Keratinocyte (primary cell): Measurements from ENCODE around the gene SHROOM3. TPM values are rescaled to one million over a fixed set of nuclear protein-coding genes. Genes with fewer than 3 reads are reported as not detected.
A peak's percentile ranks its signal among the peaks of the same experiment; 100 is the strongest.

Experiments used
- DNase-seq: peaks from one replicate; pipeline ENCODE4 v3.0.0-alpha.2; 2011; ENCODE audit warnings: low read depth, missing footprints, low spot score
- FAIRE-seq: peaks from 2 replicates; lab custom pipeline; 2011; peaks lifted over from hg19 to GRCh38; lab: Jason Lieb, UNC
- H2AFZ ChIP-seq: 2 replicates; pipeline ENCODE4 v1.6.0; 2012; ENCODE audit warnings: low read length, control low read depth, inconsistent platforms; ENCODE audit not compliant: control insufficient read depth
- H3K27ac ChIP-seq: 2 replicates; pipeline ENCODE4 v1.5.1; 2011; ENCODE audit warnings: low read length; ENCODE audit not compliant: control insufficient read depth, insufficient read depth
- H3K27me3 ChIP-seq: 3 replicates; pipeline ENCODE4 v1.6.0; 2011; ENCODE audit warnings: low read length; ENCODE audit not compliant: control insufficient read depth, insufficient read depth; ENCODE audit errors: extremely low read depth
- H3K36me3 ChIP-seq, 2 experiments: 2 replicates in 1 of 2; 3 replicates in 1 of 2; pipeline ENCODE4 v1.5.1; 2011; ENCODE audit warnings: low read length in 2 of 2, mild to moderate bottlenecking in 1 of 2; ENCODE audit not compliant: control insufficient read depth in 2 of 2, insufficient read depth in 2 of 2; ENCODE audit errors: extremely low read depth in 1 of 2
- H3K4me1 ChIP-seq: 3 replicates; pipeline ENCODE4 v1.5.1; 2011; ENCODE audit warnings: low read length; ENCODE audit not compliant: control insufficient read depth, insufficient read depth; ENCODE audit errors: extremely low read depth
- H3K4me2 ChIP-seq: 3 replicates; pipeline ENCODE4 v1.6.0; 2011; ENCODE audit warnings: low read depth, low read length; ENCODE audit not compliant: control insufficient read depth, insufficient read depth; ENCODE audit errors: extremely low read depth
- H3K4me3 ChIP-seq, 3 experiments: fragments of 200-600 bp in 1 of 3; sonication (generic) in 1 of 3; 2 replicates in 2 of 3; 3 replicates in 1 of 3; pipeline ENCODE4 v1.5.1; 2011 to 2016; ENCODE audit warnings: low read length in 3 of 3, mild to moderate bottlenecking in 3 of 3, control low read depth in 2 of 3, inconsistent platforms in 1 of 3, low read depth in 1 of 3, mixed read lengths in 1 of 3, mixed run types in 1 of 3, moderate library complexity in 1 of 3; ENCODE audit not compliant: control insufficient read depth in 2 of 3, insufficient read depth in 2 of 3; ENCODE audit errors: extremely low read depth in 1 of 3
- H3K79me2 ChIP-seq: 2 replicates; pipeline ENCODE4 v1.6.0; 2012; ENCODE audit warnings: low read length; ENCODE audit not compliant: control insufficient read depth, insufficient read depth
- H3K9ac ChIP-seq: 3 replicates; pipeline ENCODE4 v1.6.0; 2011; ENCODE audit warnings: low read length; ENCODE audit not compliant: control insufficient read depth, insufficient read depth; ENCODE audit errors: extremely low read depth
- H3K9me1 ChIP-seq: 3 replicates; pipeline ENCODE4 v1.6.0; 2011; ENCODE audit warnings: low read length; ENCODE audit not compliant: control insufficient read depth, insufficient read depth; ENCODE audit errors: extremely low read depth
- H3K9me3 ChIP-seq: 2 replicates; pipeline ENCODE4 v1.5.1; 2012; ENCODE audit warnings: low read depth, low read length; ENCODE audit not compliant: control insufficient read depth
- H4K20me1 ChIP-seq: 3 replicates; pipeline ENCODE4 v1.6.0; 2011; ENCODE audit warnings: low read length; ENCODE audit not compliant: control insufficient read depth, insufficient read depth; ENCODE audit errors: extremely low read depth
- CTCF ChIP-seq, 3 experiments: IDR thresholded peaks in 1 of 3; conservative IDR thresholded peaks in 1 of 3; optimal IDR thresholded peaks in 1 of 3; 2 replicates in 2 of 3; 3 replicates in 1 of 3; pipeline versions ENCODE3 to v1.5.1; 2011; ENCODE audit warnings: low read length in 3 of 3, mild to moderate bottlenecking in 3 of 3, moderate library complexity in 2 of 3, control low read depth in 1 of 3, inconsistent platforms in 1 of 3; ENCODE audit not compliant: insufficient read depth in 2 of 3; ENCODE audit errors: extremely low read depth in 1 of 3
- EZH2 ChIP-seq: IDR thresholded peaks from one replicate; pipeline ENCODE4 v1.6.1; 2012; ENCODE audit warnings: inconsistent platforms, mild to moderate bottlenecking, low read length, moderate library complexity
- dilution Hi-C: fragments of 300-500 bp; cut with MboI; formaldehyde crosslinking; loops from one replicate; pipeline ENCODE4 v1.7.0; 2020; ENCODE audit warnings: low sequenced_read_pairs; ENCODE audit not compliant: extremely low pct_ligation_motif_present
- polyA plus RNA-seq, 5 experiments: library from polyadenylated mRNA; depleted of rRNA in 3 of 5; stranded (reverse) in 3 of 5; stranded (forward) in 1 of 5; unstranded in 1 of 5; fragments of >200 nt; gene quantifications; 1 replicate in 1 of 5; 2 replicates in 3 of 5; 3 replicates in 1 of 5; pipeline versions ENCODE4 v1.2.1 to v1.2.3, GENCODE V29; 2011 to 2012; ENCODE audit warnings: missing spikeins in 2 of 5, low read depth in 1 of 5, low replicate concordance in 1 of 5

Gene SHROOM3
- polyA plus RNA-seq, 1 donor (not counting 4 experiments of a cell fraction or from before 2014, with no cell fraction given), result 4.9 TPM

- Histone ChIP-seq H3K79me2 (no peaks in the 10 kb centered on the region), H3K9ac (no peak overlapping the region), H4K20me1 (no peaks in the 10 kb centered on the region), H3K9me1 (no peaks in the 10 kb centered on the region), H3K9me3 (no peaks in the 10 kb centered on the region), H3K4me3 (no peak overlapping the region), H3K4me1 (no peaks in the 10 kb centered on the region), H3K27me3 (no peaks in the 10 kb centered on the region), H2AFZ (no peak overlapping the region), H3K36me3 (no peaks in the 10 kb centered on the region), H3K4me2 (no peak overlapping the region), H3K27ac (no peak overlapping the region)
- peak; percentile 70 for FAIRE-seq
- dilution Hi-C loops, result no loop called here
- TF ChIP-seq EZH2, result no peak
- no peak for TF ChIP-seq CTCF (optimal IDR thresholded peaks at IDR 0.05 in 1 of 3, IDR thresholded peaks at IDR 0.05 in 1 of 3, conservative IDR thresholded peaks at IDR 0.05 in 1 of 3; ENCODE audit: extremely low read depth in 1 of 3, insufficient read depth in 2 of 3, low read length in 3 of 3)
- DNase-seq, result no peak
These were observed 312.5 kb downstream of the SHROOM3 start for GRCh38 chr4:76747563-76747962.

GRCh38 chr4:76748649-76749048, 313.6 kb downstream of the SHROOM3 start:
- no peaks in the 10 kb centered on the region for H3K9me1 ChIP-seq
- no peak for DNase-seq
- no peaks in the 10 kb centered on the region for H3K79me2 ChIP-seq
- dilution Hi-C loops, result no loop called here
- no peak overlapping the region for H3K4me3 ChIP-seq
- H2AFZ ChIP-seq, result no peak overlapping the region
- H3K4me1 ChIP-seq, result peaks cover 10% of the 10 kb centered on the region
- H3K9me3 ChIP-seq, result no peaks in the 10 kb centered on the region
- no peak for FAIRE-seq
- H3K36me3 ChIP-seq, result no peaks in the 10 kb centered on the region
- no peaks in the 10 kb centered on the region for H3K27me3 ChIP-seq
- no peak overlapping the region for H3K9ac ChIP-seq
- H3K27ac ChIP-seq, result no peak overlapping the region
- no peaks in the 10 kb centered on the region for H4K20me1 ChIP-seq
- H3K4me2 ChIP-seq, result no peak overlapping the region
- TF ChIP-seq EZH2 (no peak), CTCF (optimal IDR thresholded peaks at IDR 0.05 in 1 of 3, IDR thresholded peaks at IDR 0.05 in 1 of 3, conservative IDR thresholded peaks at IDR 0.05 in 1 of 3; ENCODE audit: extremely low read depth in 1 of 3, insufficient read depth in 2 of 3, low read length in 3 of 3) (peak in 2 of 3 experiments; percentile 27 to 63)
